Neural cell (in vitro differentiated cells): ENCODE data around the gene TTC1. TPM values are rescaled to one million over a fixed set of nuclear protein-coding genes. Genes with fewer than 3 reads are reported as not detected.

Source experiments
- H2AFZ ChIP-seq: fragments of 200-600, 300-800 bp; sonication (generic), shearing (Covaris generic); 2 replicates; pipeline ENCODE4 v1.6.0; 2014; ENCODE audit warnings: low read depth, mild to moderate bottlenecking, antibody characterized with exemption, low read length, moderate library complexity
- H3F3A ChIP-seq: fragments of 200-600 bp; shearing (Covaris generic); 2 replicates; pipeline ENCODE4 v1.6.1; 2016; ENCODE audit warnings: mild to moderate bottlenecking, moderate library complexity, mixed read lengths, antibody characterized with exemption, low read length; ENCODE audit not compliant: insufficient read depth, poor library complexity, severe bottlenecking
- H3K27ac ChIP-seq: fragments of 200-600, 300-800 bp; sonication (generic), shearing (Covaris generic); 2 replicates; pipeline ENCODE4 v1.5.1; 2014; ENCODE audit warnings: mild to moderate bottlenecking, low read length, moderate library complexity
- H3K27me3 ChIP-seq: fragments of 300-800, 200-600 bp; sonication (generic), shearing (Covaris generic); 2 replicates; pipeline ENCODE4 v1.6.0; 2014; ENCODE audit warnings: mild to moderate bottlenecking, low read depth, low read length, moderate library complexity; ENCODE audit not compliant: insufficient read depth
- H3K36me3 ChIP-seq: fragments of 300-800, 200-600 bp; sonication (generic), shearing (Covaris generic); 2 replicates; pipeline ENCODE4 v1.5.1; 2014; ENCODE audit warnings: mild to moderate bottlenecking, antibody characterized with exemption, low read length, moderate library complexity; ENCODE audit not compliant: insufficient read depth
- H3K4me2 ChIP-seq: fragments of 300-800, 200-600 bp; sonication (generic), shearing (Covaris generic); 2 replicates; pipeline ENCODE4 v1.6.0; 2014; ENCODE audit warnings: mild to moderate bottlenecking, low read length
- H3K4me3 ChIP-seq: fragments of 300-800, 200-600 bp; sonication (generic), shearing (Covaris generic); 2 replicates; pipeline ENCODE4 v1.5.1; 2014; ENCODE audit warnings: mild to moderate bottlenecking, low read length, moderate library complexity
- H3K79me2 ChIP-seq: fragments of 200-600 bp; shearing (Covaris generic); replicated peaks from 2 replicates; pipeline ENCODE4 v1.6.0; 2014; ENCODE audit warnings: mild to moderate bottlenecking, low read length, moderate library complexity; ENCODE audit not compliant: insufficient read depth
- H3K9ac ChIP-seq: fragments of 300-800, 200-600 bp; sonication (generic), shearing (Covaris generic); 2 replicates; pipeline ENCODE4 v1.6.1; 2016; ENCODE audit warnings: mild to moderate bottlenecking, low read length, mixed read lengths
- H3K9me2 ChIP-seq: fragments of 200-600 bp; shearing (Covaris generic); 2 replicates; pipeline ENCODE4 v1.6.1; 2016; ENCODE audit warnings: mild to moderate bottlenecking, low read length, mixed read lengths; ENCODE audit not compliant: insufficient read depth
- H3K9me3 ChIP-seq: fragments of 200-600, 300-800 bp; sonication (generic), shearing (Covaris generic); 2 replicates; pipeline ENCODE4 v1.6.1; 2016; ENCODE audit warnings: mild to moderate bottlenecking, mixed run types, low read length, moderate library complexity, mixed read lengths
- H4K20me1 ChIP-seq: fragments of 200-600 bp; shearing (Covaris generic); 2 replicates; pipeline ENCODE4 v1.6.1; 2016; ENCODE audit warnings: mild to moderate bottlenecking, mixed run types; ENCODE audit not compliant: insufficient read depth
- CTCF ChIP-seq: fragments of 450-650 bp; IDR thresholded peaks from 2 replicates; pipeline ENCODE4 v1.5.1; 2014; ENCODE audit warnings: antibody characterized with exemption, mild to moderate bottlenecking, moderate library complexity; ENCODE audit not compliant: poor library complexity, severe bottlenecking
- EP300 ChIP-seq: fragments of 450-650 bp; conservative IDR thresholded peaks from 2 replicates; pipeline ENCODE4 v1.6.1; 2014; ENCODE audit warnings: antibody characterized with exemption, mild to moderate bottlenecking, moderate library complexity; ENCODE audit not compliant: poor library complexity, severe bottlenecking
- EZH2 ChIP-seq: fragments of 200-600, 300-800 bp; shearing (Covaris generic), sonication (generic); IDR thresholded peaks from 2 replicates; pipeline ENCODE4 v1.6.1; 2014; ENCODE audit warnings: antibody characterized with exemption, low read length, borderline replicate concordance, mild to moderate bottlenecking; ENCODE audit not compliant: insufficient read depth, poor library complexity, severe bottlenecking
- MXI1 ChIP-seq: fragments of 450-650 bp; conservative IDR thresholded peaks from 2 replicates; pipeline ENCODE4 v1.6.1; 2014; ENCODE audit warnings: antibody characterized with exemption, mild to moderate bottlenecking; ENCODE audit not compliant: poor library complexity, severe bottlenecking
- POLR2AphosphoS5 ChIP-seq: IDR thresholded peaks from 2 replicates; pipeline ENCODE4 v1.6.1; 2012
- RAD21 ChIP-seq: fragments of 450-650 bp; conservative IDR thresholded peaks from 2 replicates; pipeline ENCODE4 v1.6.1; 2014; ENCODE audit warnings: antibody characterized with exemption, mild to moderate bottlenecking, moderate library complexity
- REST ChIP-seq: IDR thresholded peaks from 2 replicates; pipeline ENCODE4 v1.6.1; 2012; ENCODE audit warnings: borderline replicate concordance
- SMC3 ChIP-seq: fragments of 450-650 bp; conservative IDR thresholded peaks from 2 replicates; pipeline ENCODE4 v1.6.1; 2014; ENCODE audit warnings: antibody characterized with exemption, mild to moderate bottlenecking, moderate library complexity; ENCODE audit not compliant: poor library complexity
- TAF1 ChIP-seq: IDR thresholded peaks from 2 replicates; pipeline ENCODE4 v1.6.1; 2012; ENCODE audit warnings: low read depth
- polyA plus RNA-seq: library from polyadenylated mRNA; depleted of rRNA; stranded (reverse); fragments of >200 nt; gene quantifications from 2 replicates; pipeline ENCODE4 v1.2.3, GENCODE V29; 2014
- small RNA-seq, 3 experiments: library from RNA; depleted of rRNA; stranded (forward); fragments of <200 nt; gene quantifications; one replicate each; pipeline ENCODE3, GENCODE V24; 2012

The TTC1 gene
- polyA plus RNA-seq, 1 donor from 2014 or later: 74.0 TPM

GRCh38 chr5:160108124-160108523, 99.2 kb downstream of the TTC1 start:
- H3K9ac ChIP-seq: no peak overlapping the region
- H3K36me3 ChIP-seq: peaks cover 12% of the 10 kb centered on the region
- no peak overlapping the region for H3K27ac ChIP-seq
- no peaks in the 10 kb centered on the region for H3F3A ChIP-seq
- H3K9me3 ChIP-seq: no peaks in the 10 kb centered on the region
- H4K20me1 ChIP-seq: no peaks in the 10 kb centered on the region
- no peak overlapping the region for H2AFZ ChIP-seq
- no peak for TF ChIP-seq RAD21
- TF ChIP-seq REST: no peak
- no peak for TF ChIP-seq SMC3
- no peak for TF ChIP-seq POLR2AphosphoS5
- no peak for TF ChIP-seq MXI1
- TF ChIP-seq EZH2: no peak
- TF ChIP-seq EP300: no peak
- no peak for TF ChIP-seq CTCF
- TF ChIP-seq TAF1: no peak
- no peaks in the 10 kb centered on the region for H3K27me3 ChIP-seq
- H3K4me3 ChIP-seq: no peak overlapping the region
- no peaks in the 10 kb centered on the region for H3K9me2 ChIP-seq
- peaks cover 9% of the 10 kb centered on the region for H3K79me2 ChIP-seq
- no peak overlapping the region for H3K4me2 ChIP-seq

Small RNAs within 50 kb of the gene (small RNA-seq; reads per million reads assigned to genes)
- 0 to 1.2 (median 0) reads per million in 3 experiments for gene RF00019

Other genes with a start within 250 kb of the TTC1 start
- gene ADRA1B, start 92.7 kb upstream of the TTC1 start, polyA plus RNA-seq: 1.1 and 1.4 TPM in 2 replicates
- gene PWWP2A, start 110.3 kb downstream of the TTC1 start, polyA plus RNA-seq: 37.2 and 50.3 TPM in 2 replicates
- gene FABP6, start 220.4 kb downstream of the TTC1 start, polyA plus RNA-seq: 3.6 TPM in 1 of 2 replicates, not detected in the other